Kidney epithelial cell (primary cell): ENCODE measurements around the gene RNF220. TPM values are rescaled to one million over a fixed set of nuclear protein-coding genes. Genes with fewer than 3 reads are reported as not detected.

Experiments used
- DNase-seq: peaks from one replicate; pipeline ENCODE4 v3.0.0-alpha.2; 2010; ENCODE audit warnings: low read depth
- H3K27me3 ChIP-seq: 2 replicates; pipeline ENCODE4 v1.6.0; 2011; ENCODE audit warnings: low read length; ENCODE audit not compliant: control insufficient read depth, insufficient read depth
- H3K36me3 ChIP-seq: 2 replicates; pipeline ENCODE4 v1.5.1; 2011; ENCODE audit warnings: low read length; ENCODE audit not compliant: control insufficient read depth, insufficient read depth
- H3K4me3 ChIP-seq: 2 replicates; pipeline ENCODE4 v1.5.1; 2011; ENCODE audit warnings: low read depth, mild to moderate bottlenecking, control low read depth, low read length
- total RNA-seq: library from RNA; depleted of rRNA; stranded (reverse); fragments of >200 nt; gene quantifications from 2 replicates; pipeline ENCODE4 v1.2.3, GENCODE V29; 2015
- TF ChIP-seq, protein P1 (sequence below): IDR thresholded peaks from 2 replicates; pipeline ENCODE4 v1.5.1; 2011; ENCODE audit warnings: mild to moderate bottlenecking, moderate library complexity, low read length, control low read depth, inconsistent platforms; ENCODE audit not compliant: insufficient read depth, poor library complexity, severe bottlenecking

RNF220 gene
- total RNA-seq, 1 donor from 2014 or later: 127 TPM

- no peak overlapping the region for H3K4me3 ChIP-seq
- H3K36me3 ChIP-seq: no peaks in the 10 kb centered on the region
- DNase-seq: no peak
- peaks cover 45% of the 10 kb centered on the region for H3K27me3 ChIP-seq
- TF ChIP-seq, protein P1, sequence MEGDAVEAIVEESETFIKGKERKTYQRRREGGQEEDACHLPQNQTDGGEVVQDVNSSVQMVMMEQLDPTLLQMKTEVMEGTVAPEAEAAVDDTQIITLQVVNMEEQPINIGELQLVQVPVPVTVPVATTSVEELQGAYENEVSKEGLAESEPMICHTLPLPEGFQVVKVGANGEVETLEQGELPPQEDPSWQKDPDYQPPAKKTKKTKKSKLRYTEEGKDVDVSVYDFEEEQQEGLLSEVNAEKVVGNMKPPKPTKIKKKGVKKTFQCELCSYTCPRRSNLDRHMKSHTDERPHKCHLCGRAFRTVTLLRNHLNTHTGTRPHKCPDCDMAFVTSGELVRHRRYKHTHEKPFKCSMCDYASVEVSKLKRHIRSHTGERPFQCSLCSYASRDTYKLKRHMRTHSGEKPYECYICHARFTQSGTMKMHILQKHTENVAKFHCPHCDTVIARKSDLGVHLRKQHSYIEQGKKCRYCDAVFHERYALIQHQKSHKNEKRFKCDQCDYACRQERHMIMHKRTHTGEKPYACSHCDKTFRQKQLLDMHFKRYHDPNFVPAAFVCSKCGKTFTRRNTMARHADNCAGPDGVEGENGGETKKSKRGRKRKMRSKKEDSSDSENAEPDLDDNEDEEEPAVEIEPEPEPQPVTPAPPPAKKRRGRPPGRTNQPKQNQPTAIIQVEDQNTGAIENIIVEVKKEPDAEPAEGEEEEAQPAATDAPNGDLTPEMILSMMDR: no peak
These were observed 106.7 kb downstream of the RNF220 start for GRCh38 chr1:44511769-44512168.

GRCh38 chr1:44512313-44512885, 107.3 kb downstream of the RNF220 start:
- TF ChIP-seq, protein P1: no peak
- no peak for DNase-seq
- Histone ChIP-seq H3K36me3 (no peaks in the 10 kb centered on the region), H3K4me3 (no peak overlapping the region), H3K27me3 (peaks cover 38% of the 10 kb centered on the region)

DNA sequence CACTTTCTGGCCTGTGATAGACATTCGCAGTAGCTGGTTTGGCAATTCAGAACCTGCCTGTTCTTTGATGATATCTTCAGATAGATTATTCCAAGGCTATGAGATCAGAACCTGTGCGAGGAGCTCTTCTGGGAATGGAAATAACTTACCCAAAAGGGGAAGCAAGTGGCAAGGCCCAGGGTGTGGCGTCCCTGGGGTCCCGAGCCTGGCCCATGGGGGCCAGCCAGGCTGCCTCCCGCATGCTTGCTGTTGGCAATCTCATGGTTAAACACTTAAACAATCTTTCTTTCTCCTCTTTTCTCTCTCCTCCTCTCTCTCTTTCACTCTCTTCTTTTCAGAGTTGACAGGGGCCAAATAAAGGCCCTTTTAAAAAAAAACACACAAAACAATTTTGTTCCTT, 108.1 kb downstream of the RNF220 start:
- Histone ChIP-seq H3K27me3 (peaks cover 31% of the 10 kb centered on the region), H3K4me3 (no peak overlapping the region)
- TF ChIP-seq, protein P1: no peak

DNA sequence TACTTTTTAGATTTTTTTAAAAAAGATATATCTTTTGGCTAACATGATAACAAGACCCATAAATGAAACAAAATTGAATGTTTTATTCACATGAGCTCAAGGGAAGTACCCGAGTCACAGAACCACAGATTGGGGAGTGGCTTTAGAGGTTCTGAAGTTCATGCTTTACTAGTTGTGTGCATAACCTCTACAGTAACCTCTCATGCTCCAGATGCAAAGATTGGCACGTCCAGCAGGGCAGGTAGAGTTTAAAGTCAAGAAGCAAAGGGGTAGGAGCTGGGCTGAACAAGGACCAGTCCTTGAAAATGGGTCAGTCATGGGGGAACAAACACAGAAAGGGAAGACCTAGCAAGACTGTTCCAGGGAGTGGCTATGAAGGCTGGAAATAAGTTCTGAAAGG, 109.6 kb downstream of the RNF220 start:
- TF ChIP-seq, protein P1: no peak
- H3K27me3 ChIP-seq: peaks cover 26% of the 10 kb centered on the region
- no peaks in the 10 kb centered on the region for H3K36me3 ChIP-seq
- DNase-seq: no peak
- no peak overlapping the region for H3K4me3 ChIP-seq

More for the DNA sequence above, 108.1 kb downstream of the RNF220 start:
- no peaks in the 10 kb centered on the region for H3K36me3 ChIP-seq
- DNase-seq: no peak

DNA sequence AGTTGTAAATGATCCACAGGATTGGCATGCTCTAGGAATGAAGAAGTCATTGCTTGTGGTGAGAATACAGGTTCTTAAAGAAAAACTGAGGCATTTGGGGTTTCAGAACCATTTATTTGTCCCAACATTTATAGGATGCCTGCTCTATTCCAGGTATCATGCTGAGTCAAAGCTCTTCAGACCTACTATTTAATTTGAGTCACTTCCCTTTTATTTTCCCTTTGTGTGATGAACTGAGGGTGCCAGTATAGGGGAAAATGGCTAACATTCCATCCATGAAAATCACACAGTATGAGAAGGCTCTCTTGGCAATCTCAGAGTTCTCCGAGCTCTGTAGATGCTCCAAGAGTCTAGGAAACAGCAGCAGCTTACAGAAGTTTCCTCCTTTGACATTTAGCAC, 110.4 kb downstream of the RNF220 start:
- TF ChIP-seq, protein P1: no peak
- Histone ChIP-seq H3K27me3 (peaks cover 20% of the 10 kb centered on the region), H3K36me3 (no peaks in the 10 kb centered on the region), H3K4me3 (no peak overlapping the region)
- DNase-seq: no peak

DNA sequence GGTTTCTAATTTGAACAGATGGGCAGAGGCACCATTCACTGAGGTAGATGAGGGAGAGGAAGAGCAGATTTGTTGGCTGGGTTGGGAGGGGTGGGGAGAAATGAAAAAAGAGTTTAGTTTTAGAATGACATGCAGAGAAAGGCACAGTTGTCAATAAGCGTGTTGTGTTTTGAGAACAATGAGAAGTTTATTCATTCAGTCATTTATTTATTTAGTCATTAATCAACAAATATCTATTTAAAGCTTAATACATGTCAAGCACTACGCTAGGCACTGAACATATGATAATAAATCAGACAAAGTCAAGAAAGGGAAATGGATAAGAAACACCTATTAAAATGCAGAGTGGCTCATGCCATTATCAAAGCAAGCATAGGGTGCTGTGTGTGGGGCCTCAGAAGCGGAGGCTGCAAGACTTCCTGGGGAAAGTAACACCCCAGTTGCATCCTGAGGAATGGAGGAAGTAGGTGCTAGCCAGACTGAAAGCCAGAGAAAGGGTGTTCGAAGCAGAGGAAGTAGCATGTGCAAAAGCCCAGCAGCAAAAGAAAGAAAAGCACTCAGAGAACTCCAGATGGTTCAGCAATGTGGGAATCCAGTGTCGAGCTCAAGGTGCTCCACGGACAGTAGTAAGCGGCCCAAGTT, 114.1 kb downstream of the RNF220 start:
- H3K4me3 ChIP-seq: no peak overlapping the region
- TF ChIP-seq, protein P1: no peak
- peaks cover 21% of the 10 kb centered on the region for H3K27me3 ChIP-seq
- no peaks in the 10 kb centered on the region for H3K36me3 ChIP-seq
- no peak for DNase-seq
